Measurements from ENCODE around the gene TPK1. TPM values are rescaled to one million over a fixed set of nuclear protein-coding genes. Genes with fewer than 3 reads are reported as not detected.

The TPK1 gene
- total RNA-seq, 1 experiment from 2014 or later, result 3.1 TPM

- no peaks in the 10 kb centered on the region for H3K9me3 ChIP-seq (ENCODE audit: control insufficient read depth, low read depth, low read length)
- no peak overlapping the region for H3K27ac ChIP-seq (ENCODE audit: insufficient read length, low read depth, low read length)
- no peak overlapping the region for H2BK12ac ChIP-seq (ENCODE audit: insufficient read length, low read depth, low read length)
- H3K9ac ChIP-seq (ENCODE audit: extremely low read depth, insufficient read length, low read length), result no peak overlapping the region
- H3K27me3 Mint-ChIP-seq (ENCODE audit: low read depth), result no peaks in the 10 kb centered on the region
- H3K23ac ChIP-seq (ENCODE audit: insufficient read length, low read depth, low read length), result no peak overlapping the region
- H3K79me2 ChIP-seq (ENCODE audit: insufficient read depth, low read length), result no peaks in the 10 kb centered on the region
- H3T11ph ChIP-seq (ENCODE audit: low read length), result no peak overlapping the region
- no peak overlapping the region for H4K8ac ChIP-seq (replicated peaks; ENCODE audit: insufficient read length, low read depth, low read length)
- no peak overlapping the region for H3K4me2 ChIP-seq (ENCODE audit: insufficient read depth, insufficient read length, low read length)
- no peak overlapping the region for H3K27ac Mint-ChIP-seq
- H3K18ac ChIP-seq (ENCODE audit: insufficient read length, low read depth, low read length), result no peak overlapping the region
- H2BK20ac ChIP-seq (ENCODE audit: low read depth, low read length, poor library complexity, severe bottlenecking), result no peak overlapping the region
- no peak overlapping the region for H3K4me3 Mint-ChIP-seq
- H4K20me1 ChIP-seq (ENCODE audit: control insufficient read depth, insufficient read depth, insufficient read length), result no peaks in the 10 kb centered on the region
- no peaks in the 10 kb centered on the region for H3K36me3 Mint-ChIP-seq (ENCODE audit: insufficient read depth in 1 of 3, low read depth in 3 of 3)
- H4K5ac ChIP-seq (ENCODE audit: insufficient read length, low read depth, low read length), result no peak overlapping the region
- H4K91ac ChIP-seq (ENCODE audit: insufficient read length, low read depth, low read length), result no peak overlapping the region
- no peaks in the 10 kb centered on the region for H3K23me2 ChIP-seq (ENCODE audit: insufficient read length, low read depth, low read length, poor library complexity, severe bottlenecking)
- H3K56ac ChIP-seq (ENCODE audit: insufficient read length, low read depth, low read length), result no peak overlapping the region
- no peak overlapping the region for H2AK5ac ChIP-seq (ENCODE audit: insufficient read length, low read length)
- H3K4ac ChIP-seq (ENCODE audit: low read depth, low read length), result no peak overlapping the region
- no peak overlapping the region for H2BK120ac ChIP-seq (ENCODE audit: low read depth, low read length, poor library complexity, severe bottlenecking)
- H3K4me1 ChIP-seq (ENCODE audit: insufficient read depth, low read length), result no peaks in the 10 kb centered on the region
- no peak overlapping the region for H2BK15ac ChIP-seq (ENCODE audit: low read depth, low read length)
- H3K9me3 Mint-ChIP-seq, result no peaks in the 10 kb centered on the region
- H2AFZ ChIP-seq (ENCODE audit: low read length), result no peak overlapping the region
- no peak overlapping the region for H2BK5ac ChIP-seq (ENCODE audit: insufficient read length, low read length)
- no peak overlapping the region for H3K14ac ChIP-seq (ENCODE audit: insufficient read depth, low read length)
- H3K27me3 ChIP-seq (ENCODE audit: insufficient read depth, low read length), result no peaks in the 10 kb centered on the region
- TF ChIP-seq CTCF (conservative IDR thresholded peaks at IDR 0.05), result no peak
- no CpG with 5 or more reads among the region's 1 CpG for WGBS (ENCODE audit: extremely low coverage, insufficient read length, low lambda C conversion rate)
- no peak for DNase-seq
- H3K4me1 Mint-ChIP-seq, result peaks cover 19 to 20% of the 10 kb centered on the region in 2 experiments
- no peaks in the 10 kb centered on the region for H3K79me1 ChIP-seq (ENCODE audit: insufficient read depth, low read depth, low read length, poor library complexity, severe bottlenecking)
Observed at GRCh38 chr7:144785521-144785920, 50.3 kb downstream of the TPK1 start.

Measured in H9 (cell line).